ENCODE results near the gene SPTBN1.

Gene SPTBN1

DNA sequence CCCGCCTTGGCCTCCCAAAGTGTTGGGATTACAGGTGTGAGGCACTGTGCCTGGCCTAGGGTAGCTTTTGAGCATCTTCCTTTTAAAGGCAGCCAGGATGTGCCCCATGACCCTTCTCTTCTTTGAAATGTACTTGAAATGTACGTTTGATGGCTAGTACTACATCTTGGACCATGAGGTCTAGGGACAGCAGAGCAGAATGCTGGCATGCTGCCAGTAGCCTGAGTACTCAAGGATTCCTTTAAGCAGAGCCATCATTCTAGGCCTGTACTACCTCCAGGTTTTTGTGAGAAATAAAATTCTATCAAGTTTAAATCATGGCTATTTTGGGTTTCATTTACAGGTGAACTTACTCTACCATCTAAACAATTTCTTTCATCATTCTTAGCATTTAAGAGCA is 264.4 kb downstream of the SPTBN1 start:
- DNase-seq = no peak
